GM12875 (cell line): ENCODE data around the gene VPS13D.
A peak's percentile ranks its signal among the peaks of the same experiment; 100 is the strongest.

Experiments used
- H3K4me3 ChIP-seq: one replicate; pipeline ENCODE4 v1.5.1; 2011; ENCODE audit warnings: low read depth, low read length, control low read depth
- CTCF ChIP-seq: IDR thresholded peaks from 2 replicates; pipeline ENCODE4 v1.5.1; 2011; ENCODE audit warnings: low read depth, mild to moderate bottlenecking, control low read depth, inconsistent platforms, low read length, moderate library complexity, borderline replicate concordance; ENCODE audit not compliant: insufficient read depth

Gene VPS13D

DNA sequence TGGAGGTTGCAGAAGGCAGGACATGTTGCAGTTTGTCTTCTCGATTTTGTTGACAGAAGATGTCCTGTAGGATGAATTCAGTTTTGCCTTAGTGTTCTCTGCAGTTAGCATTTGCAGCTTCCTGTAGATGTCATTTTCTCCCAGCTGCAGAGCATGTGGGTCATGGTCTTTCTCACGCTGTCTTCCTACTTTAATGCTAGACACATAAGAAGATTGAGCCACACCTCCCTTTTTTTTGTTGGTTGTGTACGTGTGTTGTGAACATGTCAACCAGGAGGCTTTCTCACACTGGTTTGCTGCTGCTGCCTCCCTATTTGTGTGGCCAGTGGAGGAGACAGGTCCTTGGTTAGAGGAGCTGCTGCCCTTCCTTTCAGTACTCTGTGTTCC lies 110.7 kb downstream of the VPS13D start:
- H3K4me3 ChIP-seq, result no peak overlapping the region
- TF ChIP-seq CTCF, result no peak

DNA sequence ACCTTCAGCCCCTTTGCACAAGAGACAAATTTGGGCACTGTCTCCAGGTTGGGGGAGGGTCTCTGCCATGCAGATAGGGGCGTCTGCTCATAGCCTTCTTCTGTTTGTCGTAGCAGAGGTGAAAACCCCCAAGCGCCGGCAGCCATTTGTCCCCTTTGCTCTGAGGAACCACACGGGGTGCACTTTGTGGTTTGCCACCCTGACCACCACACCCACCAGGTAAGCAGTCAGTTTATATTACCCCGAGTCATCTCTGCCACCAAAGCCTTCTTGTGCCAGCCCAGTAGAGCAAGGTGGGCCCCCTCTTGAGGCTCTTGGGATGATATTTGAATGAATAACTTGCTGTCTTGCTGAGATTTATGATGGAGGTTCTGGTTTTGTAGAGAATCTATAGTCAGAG lies 111.8 kb downstream of the VPS13D start:
- no peak overlapping the region for H3K4me3 ChIP-seq
- TF ChIP-seq CTCF, result no peak

DNA sequence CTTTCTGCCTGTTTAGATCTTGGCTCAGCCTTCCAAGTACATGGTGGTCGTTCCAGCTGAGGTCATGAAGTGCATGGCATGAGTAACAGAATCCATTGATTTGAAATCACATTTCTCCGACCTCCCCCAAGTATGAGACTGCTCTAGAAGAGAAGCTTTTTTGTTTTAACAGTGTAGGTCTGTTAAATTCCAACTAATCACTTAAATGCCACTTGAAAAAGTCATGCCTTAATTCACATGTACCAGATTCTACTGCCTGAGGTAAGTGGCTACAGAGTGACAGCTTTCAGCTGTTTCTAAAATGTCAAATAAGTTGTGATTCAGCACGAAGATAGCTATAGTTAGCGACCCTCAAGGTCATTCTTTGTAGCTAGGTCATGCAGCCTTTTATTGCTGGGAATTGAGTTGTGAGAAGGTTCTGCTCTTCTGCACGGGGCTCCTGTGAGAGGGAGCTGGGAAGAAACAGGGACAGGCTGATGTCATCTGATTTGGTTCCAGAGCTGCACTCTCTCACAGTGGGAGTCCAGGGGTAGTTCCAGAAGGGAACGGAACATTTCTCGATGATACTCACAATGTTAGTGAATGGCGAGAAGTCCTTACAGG lies 112.7 kb downstream of the VPS13D start:
- TF ChIP-seq CTCF, result no peak
- no peak overlapping the region for H3K4me3 ChIP-seq

DNA sequence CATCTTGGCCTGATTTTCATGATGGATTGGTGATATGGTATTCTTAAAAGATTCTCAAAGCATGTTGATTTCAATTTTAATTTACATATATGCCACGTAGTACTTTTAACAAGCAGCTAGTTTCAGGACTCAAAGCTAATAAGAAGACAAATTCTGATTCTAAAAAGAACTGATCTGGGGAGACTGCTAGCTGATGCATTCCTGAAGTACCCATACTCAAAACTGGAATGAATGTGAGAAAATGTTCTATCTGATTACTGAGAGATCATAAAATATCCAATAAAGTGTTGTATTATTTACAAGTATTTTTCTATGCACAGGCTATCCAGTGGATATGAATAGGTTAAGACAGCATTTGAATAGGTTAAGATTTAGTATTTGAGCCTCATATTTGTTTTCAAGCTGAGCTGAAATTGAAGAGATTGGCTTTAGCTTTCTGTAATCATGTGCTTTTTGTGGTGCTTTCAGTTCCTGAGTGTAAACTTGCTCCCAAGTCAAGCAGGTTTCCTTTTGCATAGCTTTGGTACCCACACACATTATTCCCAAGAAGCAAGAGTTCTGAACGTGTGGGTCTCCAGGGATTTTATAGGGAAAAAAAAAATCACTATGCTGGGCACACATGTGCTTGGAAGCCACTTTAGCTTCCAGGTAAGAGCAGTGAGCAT lies 114.1 kb downstream of the VPS13D start:
- H3K4me3 ChIP-seq, result no peak overlapping the region
- no peak for TF ChIP-seq CTCF

DNA sequence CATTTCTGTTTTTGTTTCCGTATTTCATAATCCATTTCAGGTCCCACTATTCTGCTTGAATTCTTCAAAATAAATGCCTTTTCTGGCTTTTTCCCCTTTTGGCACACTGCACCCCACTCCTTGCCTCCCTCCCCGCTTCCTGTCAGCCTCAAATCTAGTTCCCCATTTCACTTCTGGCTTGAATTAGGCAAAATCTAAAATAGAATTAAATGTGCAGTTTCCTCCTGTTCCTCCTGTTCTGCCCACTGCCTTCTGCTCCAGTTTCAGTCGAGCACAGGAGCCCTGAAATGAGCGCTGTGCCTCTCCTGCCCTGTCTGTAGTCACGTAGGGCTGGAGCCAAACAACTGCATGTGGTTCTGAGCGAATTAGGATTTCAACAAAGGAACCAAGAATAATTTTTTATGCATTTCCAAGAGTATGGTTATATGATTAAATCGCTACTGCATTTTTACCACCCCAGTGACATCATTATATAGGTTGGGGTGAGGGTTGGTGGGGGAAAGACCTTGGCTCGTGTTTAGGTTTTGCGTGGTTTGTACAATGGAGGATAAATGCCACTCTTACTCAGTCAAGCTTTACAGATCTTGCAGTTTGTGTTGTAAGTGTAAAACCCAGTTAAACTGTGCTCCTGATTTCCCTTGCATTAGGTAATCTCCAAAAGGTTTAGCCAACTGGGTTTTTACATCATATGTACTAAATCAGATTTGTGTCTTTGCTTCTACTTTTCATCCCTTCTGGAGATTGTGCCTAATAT lies 114.9 kb downstream of the VPS13D start:
- H3K4me3 ChIP-seq, result peak overlapping the region; percentile 3
- TF ChIP-seq CTCF, result no peak

GRCh38 chr1:12345350-12346217 lies 115.8 kb downstream of the VPS13D start:
- no peak overlapping the region for H3K4me3 ChIP-seq
- no peak for TF ChIP-seq CTCF
